Ecto neural progenitor cell (in vitro differentiated cells): ENCODE results near the gene EPN3.

Source experiments
- DNase-seq: peaks from one replicate; pipeline ENCODE4 v3.0.0-alpha.2; 2018; ENCODE audit warnings: low spot score

EPN3 gene

GRCh38 chr17:50532452-50533024 is at the start of gene EPN3:
Gene EPN3 (plus strand): TSS chr17:50532735. CDS start chr17:50536557, 3,822 bp downstream.
- DNase-seq, result no peak

- no peak for DNase-seq
Measured at GRCh38 chr17:50483266-50483665, 49.3 kb upstream of the EPN3 start.

- DNase-seq, result no peak
Measured at GRCh38 chr17:50484386-50485155, 48.0 kb upstream of the EPN3 start.

- DNase-seq, result no peak
Measured at GRCh38 chr17:50487213-50488096, 45.1 kb upstream of the EPN3 start.

GRCh38 chr17:50488880-50489279 is 43.7 kb upstream of the EPN3 start:
- no peak for DNase-seq

- no peak for DNase-seq
Measured at GRCh38 chr17:50491505-50491904, 41.0 kb upstream of the EPN3 start.

- no peak for DNase-seq
Measured at GRCh38 chr17:50492214-50492613, 40.3 kb upstream of the EPN3 start.

GRCh38 chr17:50493744-50494143 is 38.8 kb upstream of the EPN3 start:
- DNase-seq, result no peak

GRCh38 chr17:50495217-50495823 is 37.2 kb upstream of the EPN3 start:
- DNase-seq, result no peak

GRCh38 chr17:50495918-50496317 is 36.6 kb upstream of the EPN3 start:
- no peak for DNase-seq

- DNase-seq, result no peak
Measured at GRCh38 chr17:50498021-50498874, 34.3 kb upstream of the EPN3 start.

GRCh38 chr17:50499270-50499669 is 33.3 kb upstream of the EPN3 start:
- DNase-seq, result no peak

GRCh38 chr17:50499721-50500120 is 32.8 kb upstream of the EPN3 start:
- DNase-seq, result no peak

GRCh38 chr17:50501054-50501453 is 31.5 kb upstream of the EPN3 start:
- no peak for DNase-seq

GRCh38 chr17:50502301-50502990 is 30.1 kb upstream of the EPN3 start:
- no peak for DNase-seq

- no peak for DNase-seq
Measured at GRCh38 chr17:50505591-50506130, 26.9 kb upstream of the EPN3 start.

- DNase-seq, result no peak
Measured at GRCh38 chr17:50506298-50506697, 26.2 kb upstream of the EPN3 start.

GRCh38 chr17:50507871-50508572 is 24.5 kb upstream of the EPN3 start, which contains the start of gene MYCBPAP:
Gene MYCBPAP (plus strand): TSS chr17:50508439. CDS start chr17:50508675, 236 bp downstream.
- DNase-seq, result peak; percentile 93

- no peak for DNase-seq
Measured at GRCh38 chr17:50508573-50509460, 23.7 kb upstream of the EPN3 start.
